Mesothelial cell of epicardium (in vitro differentiated cells): Measurements from ENCODE around the gene NOL11. TPM values are rescaled to one million over a fixed set of nuclear protein-coding genes. Genes with fewer than 3 reads are reported as not detected.

Experiments
- DNase-seq, 2 experiments: peaks; one replicate each; pipeline ENCODE4 v3.0.0; 2021; ENCODE audit warnings: low spot score in 2 of 2; ENCODE audit not compliant: unreplicated experiment in 2 of 2
- H3K27ac Mint-ChIP-seq: 2 replicates; pipeline ENCODE4 v1.8.0; 2021; ENCODE audit warnings: mixed read lengths
- H3K27me3 Mint-ChIP-seq: 2 replicates; pipeline ENCODE4 v1.8.0; 2021; ENCODE audit warnings: low read depth, mixed read lengths
- H3K36me3 Mint-ChIP-seq: 2 replicates; pipeline ENCODE4 v1.8.0; 2021; ENCODE audit warnings: mixed read lengths
- H3K4me1 Mint-ChIP-seq: 2 replicates; pipeline ENCODE4 v1.8.0; 2021; ENCODE audit warnings: mixed read lengths
- H3K4me3 Mint-ChIP-seq: 2 replicates; pipeline ENCODE4 v1.8.0; 2021; ENCODE audit warnings: mild to moderate bottlenecking, moderate library complexity, mixed read lengths
- H3K9me3 Mint-ChIP-seq: 2 replicates; pipeline ENCODE4 v1.8.0; 2021; ENCODE audit warnings: mixed read lengths
- total RNA-seq: library from RNA; stranded (reverse); gene quantifications from 3 replicates; pipeline ENCODE4 v1.2.1, GENCODE V29; 2021
- TF ChIP-seq, protein P1 (sequence below): fragments of 200-600 bp; sonication (generic); IDR thresholded peaks from one replicate; pipeline ENCODE4 v1.5.0; 2021; ENCODE audit warnings: antibody characterized with exemption; ENCODE audit not compliant: unreplicated experiment

Gene NOL11
- total RNA-seq, 1 donor from 2014 or later, result 51.4 TPM

DNA sequence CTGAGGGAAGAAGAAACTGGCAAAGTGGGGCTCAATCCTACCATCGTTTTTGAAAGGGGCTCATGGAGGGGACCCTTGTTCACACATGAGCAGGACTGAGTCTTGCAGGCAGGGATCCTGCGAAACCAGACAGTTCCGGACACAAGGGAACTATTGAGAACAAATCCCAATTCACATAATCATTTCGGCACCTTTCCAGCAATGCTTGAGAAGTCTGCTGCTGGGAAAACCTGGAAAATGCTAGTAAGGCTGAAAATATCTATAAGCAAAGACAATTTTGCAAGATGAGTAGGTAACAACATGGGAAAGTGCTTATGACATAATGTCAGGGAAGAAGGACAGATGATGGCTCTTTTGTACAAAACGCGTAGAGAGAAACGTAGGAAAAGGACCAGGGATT lies 55.5 kb downstream of the NOL11 start:
- Mint-ChIP-seq H3K27ac (no peak overlapping the region), H3K9me3 (no peaks in the 10 kb centered on the region), H3K36me3 (no peaks in the 10 kb centered on the region), H3K27me3 (no peaks in the 10 kb centered on the region), H3K4me3 (no peak overlapping the region), H3K4me1 (no peaks in the 10 kb centered on the region)
- TF ChIP-seq, protein P1, sequence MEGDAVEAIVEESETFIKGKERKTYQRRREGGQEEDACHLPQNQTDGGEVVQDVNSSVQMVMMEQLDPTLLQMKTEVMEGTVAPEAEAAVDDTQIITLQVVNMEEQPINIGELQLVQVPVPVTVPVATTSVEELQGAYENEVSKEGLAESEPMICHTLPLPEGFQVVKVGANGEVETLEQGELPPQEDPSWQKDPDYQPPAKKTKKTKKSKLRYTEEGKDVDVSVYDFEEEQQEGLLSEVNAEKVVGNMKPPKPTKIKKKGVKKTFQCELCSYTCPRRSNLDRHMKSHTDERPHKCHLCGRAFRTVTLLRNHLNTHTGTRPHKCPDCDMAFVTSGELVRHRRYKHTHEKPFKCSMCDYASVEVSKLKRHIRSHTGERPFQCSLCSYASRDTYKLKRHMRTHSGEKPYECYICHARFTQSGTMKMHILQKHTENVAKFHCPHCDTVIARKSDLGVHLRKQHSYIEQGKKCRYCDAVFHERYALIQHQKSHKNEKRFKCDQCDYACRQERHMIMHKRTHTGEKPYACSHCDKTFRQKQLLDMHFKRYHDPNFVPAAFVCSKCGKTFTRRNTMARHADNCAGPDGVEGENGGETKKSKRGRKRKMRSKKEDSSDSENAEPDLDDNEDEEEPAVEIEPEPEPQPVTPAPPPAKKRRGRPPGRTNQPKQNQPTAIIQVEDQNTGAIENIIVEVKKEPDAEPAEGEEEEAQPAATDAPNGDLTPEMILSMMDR, result no peak
- DNase-seq, result no peak

DNA sequence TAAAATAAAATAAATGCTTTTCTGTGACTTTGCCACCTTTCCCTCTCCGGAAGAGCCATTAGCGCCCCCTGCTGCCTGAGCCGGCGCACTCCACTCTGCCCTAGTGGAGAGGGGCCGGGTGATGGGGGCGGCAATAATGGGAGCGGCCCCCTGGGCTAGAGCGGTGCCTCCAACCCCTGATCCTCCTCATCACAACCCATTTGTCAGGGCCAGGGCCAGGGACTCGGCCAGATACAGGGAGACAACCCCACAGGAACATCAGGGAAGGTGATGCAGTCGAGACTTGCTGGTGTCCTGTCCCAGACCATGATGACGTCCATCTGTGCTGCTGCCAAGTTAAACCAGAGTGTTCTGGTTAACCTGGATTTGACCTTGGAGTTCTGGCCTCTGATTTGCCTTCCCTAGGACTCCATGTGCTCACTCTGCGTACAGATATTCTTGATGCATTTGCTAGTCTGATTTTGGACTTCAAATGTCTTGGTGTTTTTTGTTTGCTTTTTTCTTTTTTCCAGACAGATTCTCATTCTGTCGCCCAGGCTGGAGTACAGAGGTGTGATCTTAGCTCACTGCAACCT lies 61.4 kb downstream of the NOL11 start:
- peak overlapping the region; percentile 9 for H3K27ac Mint-ChIP-seq
- H3K36me3 Mint-ChIP-seq, result no peaks in the 10 kb centered on the region
- no peak overlapping the region for H3K4me3 Mint-ChIP-seq
- H3K4me1 Mint-ChIP-seq, result no peaks in the 10 kb centered on the region
- no peaks in the 10 kb centered on the region for H3K27me3 Mint-ChIP-seq
- H3K9me3 Mint-ChIP-seq, result no peaks in the 10 kb centered on the region
- DNase-seq, result no peak
- TF ChIP-seq, protein P1, result peak; percentile 40

GRCh38 chr17:67784364-67785121 lies 66.8 kb downstream of the NOL11 start:
- TF ChIP-seq, protein P1, result no peak
- Mint-ChIP-seq H3K27me3 (peaks cover 4% of the 10 kb centered on the region), H3K9me3 (no peaks in the 10 kb centered on the region), H3K27ac (no peak overlapping the region), H3K4me3 (no peak overlapping the region), H3K36me3 (no peaks in the 10 kb centered on the region), H3K4me1 (no peaks in the 10 kb centered on the region)
- DNase-seq, result no peak

GRCh38 chr17:67785122-67785477 lies 67.4 kb downstream of the NOL11 start:
- Mint-ChIP-seq H3K4me3 (no peak overlapping the region), H3K36me3 (no peaks in the 10 kb centered on the region), H3K27ac (no peak overlapping the region), H3K4me1 (no peaks in the 10 kb centered on the region), H3K9me3 (no peaks in the 10 kb centered on the region), H3K27me3 (peaks cover 4% of the 10 kb centered on the region)
- no peak for DNase-seq
- TF ChIP-seq, protein P1, result no peak

- TF ChIP-seq, protein P1, result no peak
- no peaks in the 10 kb centered on the region for H3K36me3 Mint-ChIP-seq
- no peak overlapping the region for H3K27ac Mint-ChIP-seq
- no peak for DNase-seq
- no peaks in the 10 kb centered on the region for H3K4me1 Mint-ChIP-seq
- no peaks in the 10 kb centered on the region for H3K9me3 Mint-ChIP-seq
- H3K4me3 Mint-ChIP-seq, result no peak overlapping the region
- H3K27me3 Mint-ChIP-seq, result peaks cover 4% of the 10 kb centered on the region
Observed at GRCh38 chr17:67785504-67785903, 67.8 kb downstream of the NOL11 start.

Other genes starting within 250 kb of the NOL11 start
- 170 to 182 TPM (median 172 TPM) in 3 replicates for gene BPTF, start 107.6 kb downstream of the NOL11 start, total RNA-seq